ENCODE data around the gene PTPRN2.

- TF ChIP-seq CEBPB (IDR thresholded peaks at IDR 0.05; ENCODE audit: low read depth) = no peak
- TF ChIP-seq REST (IDR thresholded peaks at IDR 0.05; ENCODE audit: low read depth) = no peak
- TF ChIP-seq MAX (IDR thresholded peaks at IDR 0.05) = no peak
- TF ChIP-seq EGR1 (IDR thresholded peaks at IDR 0.05; ENCODE audit: low read depth) = no peak
- no peak for TF ChIP-seq CBX3 (IDR thresholded peaks at IDR 0.05; ENCODE audit: low read depth)
- TF ChIP-seq EZH2 (IDR thresholded peaks at IDR 0.05) = no peak
- TF ChIP-seq CTCF (IDR thresholded peaks at IDR 0.05 in 2 of 3, conservative IDR thresholded peaks at IDR 0.05 in 1 of 3; ENCODE audit: borderline replicate concordance in 1 of 3, insufficient read depth in 1 of 3, low read depth in 2 of 3, low read length in 2 of 3) = no peak
- no peak for TF ChIP-seq EZH2phosphoT487 (IDR thresholded peaks at IDR 0.05; ENCODE audit: borderline replicate concordance)
- no peak for TF ChIP-seq SP1 (IDR thresholded peaks at IDR 0.05; ENCODE audit: low read depth)
- no peak for TF ChIP-seq POLR2AphosphoS5 (IDR thresholded peaks at IDR 0.05; ENCODE audit: low read depth, low read length)
Measured at GRCh38 chr7:157644946-157645345, 942.7 kb downstream of the PTPRN2 start.
